HG02885 (cell line): ENCODE results near the gene ZDHHC7.

ENCODE experiments used
- ATAC-seq: cut with Tn5 transposase; IDR thresholded peaks from one replicate; pipeline ENCODE4 v1.9.1; 2021; ENCODE audit warnings: mild to moderate bottlenecking; ENCODE audit not compliant: unreplicated experiment, poor library complexity

Gene ZDHHC7

DNA sequence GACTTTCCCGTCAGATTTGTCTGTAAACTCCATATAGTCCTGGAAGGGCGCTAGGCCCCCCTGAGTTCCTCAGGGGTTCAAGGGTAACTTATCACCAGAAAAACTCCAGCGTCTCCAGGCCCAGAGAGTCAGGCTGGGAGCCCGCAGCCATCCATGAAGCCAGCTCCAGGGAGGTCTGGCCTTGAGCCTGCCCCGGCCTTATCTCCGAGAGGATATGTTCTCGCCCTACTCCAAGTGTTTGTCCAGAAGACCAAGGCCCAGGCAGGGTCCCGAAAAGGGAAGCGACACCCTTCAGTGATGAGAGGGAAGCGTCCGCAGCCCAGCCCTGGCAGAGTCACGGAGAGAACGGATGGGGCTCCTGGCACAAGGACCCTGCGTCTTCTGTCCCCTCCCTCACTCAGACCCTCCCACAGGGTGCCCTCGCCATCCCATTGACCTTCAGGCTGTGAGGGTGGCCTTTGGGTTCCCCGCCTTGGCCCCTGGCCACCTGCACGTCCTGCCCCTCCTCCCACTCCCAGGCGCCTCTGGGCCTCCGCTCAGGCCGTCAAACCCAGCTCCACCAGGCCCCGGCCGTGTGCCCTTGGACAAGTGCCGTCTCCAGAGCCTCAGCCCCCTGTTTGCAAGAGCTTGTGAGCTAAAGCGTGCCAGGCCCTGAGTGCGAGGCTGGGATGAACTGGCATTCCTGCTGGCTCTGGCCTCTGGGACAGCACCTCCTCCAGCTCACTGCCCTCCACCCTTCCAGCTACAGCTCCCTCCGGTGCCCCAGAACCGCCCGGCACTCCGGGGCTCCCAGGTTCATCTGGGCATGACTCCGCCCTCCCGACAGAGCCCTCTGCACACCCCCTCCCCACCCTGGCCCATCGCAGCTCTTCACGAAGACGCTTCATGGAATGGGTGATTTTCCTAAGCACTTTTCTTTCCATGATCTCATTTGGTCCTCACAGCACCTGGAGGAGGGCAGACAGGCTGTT lies 83.4 kb downstream of the ZDHHC7 start:
- no peak for ATAC-seq

DNA sequence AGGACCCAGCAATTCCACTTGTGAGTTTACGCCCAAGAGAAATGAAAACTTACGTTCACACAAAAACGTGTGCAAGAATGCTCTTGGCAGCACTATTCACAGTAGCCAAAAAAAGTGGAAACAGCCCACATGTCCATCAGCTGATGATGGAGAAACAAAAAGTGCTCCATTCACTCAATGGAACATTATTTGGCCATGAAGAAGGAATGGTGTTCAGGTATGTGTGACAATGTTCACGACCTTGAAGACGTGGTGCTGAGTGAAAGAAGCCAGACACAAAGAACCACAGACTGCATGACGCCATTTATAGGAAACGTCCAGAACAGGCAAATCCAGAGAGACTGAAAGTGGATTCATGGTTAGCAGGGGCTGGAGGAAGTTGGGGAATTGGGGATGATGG lies 84.9 kb downstream of the ZDHHC7 start:
- ATAC-seq = no peak

DNA sequence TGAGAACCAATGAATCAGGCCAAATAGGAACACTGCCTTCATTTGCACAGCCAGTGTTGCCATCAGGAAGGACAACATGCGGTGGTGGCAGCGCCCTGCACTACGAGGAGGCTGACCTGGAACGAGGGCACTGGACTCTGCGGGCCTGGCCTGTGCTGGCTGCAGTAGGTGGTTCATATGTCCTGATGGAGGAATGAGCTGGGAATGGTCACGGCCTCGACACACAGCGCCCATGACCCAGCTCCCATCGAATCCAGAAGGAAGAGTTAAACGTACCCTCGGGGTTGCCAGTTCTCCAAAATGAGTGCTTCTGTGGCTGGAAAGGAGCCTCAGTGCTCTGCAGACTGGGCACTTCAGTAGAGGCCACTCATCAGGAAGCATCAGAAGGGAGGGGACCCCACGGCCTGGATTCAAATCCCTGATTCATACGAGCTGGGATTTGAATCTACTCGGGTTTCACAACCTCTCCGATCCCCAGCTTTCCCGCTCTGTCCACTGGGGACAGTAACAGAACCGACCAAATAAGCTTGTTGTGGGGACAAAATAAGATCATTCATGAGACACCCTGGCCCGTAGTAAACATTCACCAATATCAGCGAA lies 85.5 kb downstream of the ZDHHC7 start:
- ATAC-seq = no peak

DNA sequence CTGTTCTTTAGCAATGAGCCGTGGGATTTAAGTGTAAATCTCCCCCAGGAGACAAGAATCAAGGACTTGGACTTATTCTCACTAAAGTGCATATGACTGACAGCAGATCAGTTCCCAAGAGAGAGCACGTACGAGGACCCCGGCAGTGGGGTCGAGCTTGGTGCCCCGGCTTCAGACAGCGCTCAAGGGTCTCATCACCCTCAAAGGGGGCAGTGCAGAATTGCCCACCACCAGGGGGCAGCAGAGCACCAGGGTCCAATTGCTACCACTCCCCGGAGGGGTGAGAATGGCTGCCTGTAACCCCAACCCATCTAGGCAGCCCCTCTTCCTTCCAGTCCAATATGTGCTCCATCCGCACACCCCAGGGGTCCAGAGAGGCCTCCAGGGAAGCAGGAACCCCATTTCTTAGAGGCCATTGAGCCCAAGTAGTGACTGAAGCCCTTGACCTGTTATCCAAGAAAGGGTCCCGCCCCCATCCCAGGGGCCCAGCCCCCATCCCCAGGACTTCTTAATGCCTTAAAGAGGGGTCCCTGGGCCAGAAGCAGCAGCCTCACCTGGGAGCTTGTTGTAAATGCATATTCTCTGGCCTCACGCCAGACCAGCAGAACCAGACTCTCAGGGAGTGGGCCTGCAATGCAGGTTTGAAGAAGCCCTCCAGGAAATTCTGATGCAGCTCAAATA lies 86.1 kb downstream of the ZDHHC7 start:
- no peak for ATAC-seq

DNA sequence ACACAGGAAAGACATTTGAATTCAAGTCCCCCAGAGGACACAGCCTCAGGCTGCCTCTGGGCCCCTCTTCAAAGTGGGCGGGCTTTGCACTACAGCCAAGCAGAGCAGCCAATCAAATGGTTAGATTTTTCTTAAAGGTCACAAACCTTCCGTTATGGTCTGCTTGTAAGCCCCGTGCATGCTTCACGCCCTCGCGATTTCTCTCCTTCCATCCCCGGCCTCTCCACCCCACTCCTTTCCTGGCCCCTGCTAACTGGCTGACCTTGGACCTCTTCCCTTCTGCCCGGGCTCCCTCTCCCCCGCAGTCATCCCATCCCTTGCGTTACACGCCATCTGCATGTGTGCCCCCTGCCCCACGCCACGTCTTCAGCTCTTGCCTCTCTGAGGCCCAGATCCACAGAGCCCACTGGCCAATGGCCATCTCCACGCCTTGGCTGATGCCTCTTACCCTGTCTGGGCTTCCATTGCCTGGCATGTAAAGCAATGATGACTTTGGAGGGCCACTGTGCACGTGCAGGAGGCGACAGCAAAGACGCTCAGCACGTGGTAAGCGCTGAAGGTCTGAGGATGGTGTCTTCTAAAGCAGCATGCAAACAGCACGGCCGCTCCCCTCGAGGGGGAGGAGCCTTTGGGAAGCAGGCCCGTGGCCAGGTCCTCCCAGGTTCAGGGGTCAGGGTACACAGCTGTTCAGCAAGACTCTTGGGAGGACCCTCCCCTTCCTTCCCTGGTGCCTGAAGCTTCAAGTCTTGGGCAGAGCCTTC lies 86.8 kb downstream of the ZDHHC7 start:
- ATAC-seq = no peak
